GM23248 (cell line): ENCODE data around the gene TNFAIP8L1.

Experiments
- EZH2 ChIP-seq: fragments of 200-600 bp; sonication (generic); IDR thresholded peaks from 2 replicates; pipeline ENCODE4 v1.6.1; 2018; ENCODE audit warnings: antibody characterized with exemption, mild to moderate bottlenecking; ENCODE audit not compliant: insufficient read depth, poor library complexity, severe bottlenecking
- EZH2phosphoT487 ChIP-seq: fragments of 200-600 bp; sonication (generic); IDR thresholded peaks from 2 replicates; pipeline ENCODE4 v1.6.1; 2018; ENCODE audit warnings: antibody characterized with exemption, moderate library complexity, mild to moderate bottlenecking, low read depth; ENCODE audit not compliant: insufficient read depth

- TF ChIP-seq EZH2 (no peak), EZH2phosphoT487 (no peak)
Observed at GRCh38 chr19:4641132-4641531, 1.8 kb downstream of the TNFAIP8L1 start.
